RWPE1 (cell line): ENCODE results near the gene PANK4.
A peak's percentile ranks its signal among the peaks of the same experiment; 100 is the strongest.
"Not testable (repeated sequence)": the region's sequence is repeated elsewhere in the genome, so short reads cannot be mapped to it uniquely, and the experiment has no call there.

Experiments
- CTCF ChIA-PET: fragments of 350-600 bp; sonication (Branson Sonifier 250); formaldehyde crosslinking; extraction: SDS; loops from one replicate; lab custom pipeline; 2021; lab: Yijun Ruan, JAX
- POLR2A ChIA-PET: fragments of 400-600 bp; formaldehyde crosslinking; extraction: SDS; loops from one replicate; lab custom pipeline; 2020; ENCODE audit warnings: antibody characterized with exemption; ENCODE audit not compliant: low non-redundant PET; lab: Yijun Ruan, JAX
- DNase-seq: peaks from one replicate; pipeline ENCODE4 v3.0.0; 2012; ENCODE audit warnings: low spot score
- H3K27ac ChIP-seq: fragments of 450-650 bp; 2 replicates; pipeline ENCODE4 v1.5.1; 2017
- CTCF ChIP-seq: fragments of 450-650 bp; conservative IDR thresholded peaks from 2 replicates; pipeline ENCODE4 v1.5.1; 2017; ENCODE audit warnings: low read depth, mild to moderate bottlenecking

PANK4 gene

GRCh38 chr1:2460203-2460602 lies 66.2 kb downstream of the PANK4 start:
- ChIA-PET POLR2A (no interaction called here), CTCF (no interaction called here)
- DNase-seq: no peak
- no peak for TF ChIP-seq CTCF
- H3K27ac ChIP-seq: peak overlapping the region; percentile 53

- peak overlapping the region; percentile 53 for H3K27ac ChIP-seq
- no peak for TF ChIP-seq CTCF
- no peak for DNase-seq
- POLR2A ChIA-PET: no interaction called here
- CTCF ChIA-PET: no interaction called here
Observed at GRCh38 chr1:2459757-2460156, 66.6 kb downstream of the PANK4 start.

- H3K27ac ChIP-seq: peak overlapping the region; percentile 98; the same call in 1 of the 2 replicates
- DNase-seq, CTCF ChIA-PET: not testable (repeated sequence)
- POLR2A ChIA-PET: interaction anchor here (0.6 kb wide), 1 partner anchor 89 kb away, joined by 3 read pairs; no protein-coding TSS in a partner anchor
Observed at GRCh38 chr1:2459102-2459753, 67.2 kb downstream of the PANK4 start.

GRCh38 chr1:2458687-2459086 lies 67.7 kb downstream of the PANK4 start:
- POLR2A ChIA-PET: interaction anchor here (0.6 kb wide), 1 partner anchor 90 kb away, joined by 3 read pairs; no protein-coding TSS in a partner anchor
- DNase-seq: no peak
- no peak for TF ChIP-seq CTCF
- peak overlapping the region; percentile 98 for H3K27ac ChIP-seq
- CTCF ChIA-PET: no interaction called here
